NOMO-1 treated with DMSO at 0.1 percent for 48 hours (cell line): ENCODE measurements around the gene RNASEL.
"Not testable (repeated sequence)": the region's sequence is repeated elsewhere in the genome, so short reads cannot be mapped to it uniquely, and the experiment has no call there.

Experiments
- DNase-seq: peaks from one replicate; lab custom pipeline; 2025; ENCODE audit not compliant: unreplicated experiment; lab: John Stamatoyannopoulos, UW

The RNASEL gene

GRCh38 chr1:182565537-182565936 lies 23.5 kb downstream of the RNASEL start:
- no peak for DNase-seq

- DNase-seq = no peak
Measured at GRCh38 chr1:182564406-182565004, 24.6 kb downstream of the RNASEL start.

DNA sequence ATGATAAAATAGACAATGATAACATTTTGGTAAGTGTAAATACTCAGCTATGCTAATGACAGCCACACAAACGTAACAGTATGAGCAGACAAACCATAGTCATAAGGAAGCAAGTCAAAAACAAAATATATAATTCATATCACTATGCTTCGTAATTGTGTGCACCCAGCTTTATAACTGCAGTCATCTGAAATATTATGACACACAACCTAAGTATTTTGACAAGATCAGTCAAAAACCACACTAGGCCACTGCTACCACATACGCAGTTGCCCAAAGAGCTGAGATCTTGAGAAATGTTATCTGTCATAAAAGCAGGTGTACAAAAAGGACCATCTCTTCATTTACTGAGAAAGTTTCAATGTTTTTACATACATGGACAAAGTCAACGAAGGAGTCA lies 26.0 kb downstream of the RNASEL start:
- DNase-seq = no peak

DNA sequence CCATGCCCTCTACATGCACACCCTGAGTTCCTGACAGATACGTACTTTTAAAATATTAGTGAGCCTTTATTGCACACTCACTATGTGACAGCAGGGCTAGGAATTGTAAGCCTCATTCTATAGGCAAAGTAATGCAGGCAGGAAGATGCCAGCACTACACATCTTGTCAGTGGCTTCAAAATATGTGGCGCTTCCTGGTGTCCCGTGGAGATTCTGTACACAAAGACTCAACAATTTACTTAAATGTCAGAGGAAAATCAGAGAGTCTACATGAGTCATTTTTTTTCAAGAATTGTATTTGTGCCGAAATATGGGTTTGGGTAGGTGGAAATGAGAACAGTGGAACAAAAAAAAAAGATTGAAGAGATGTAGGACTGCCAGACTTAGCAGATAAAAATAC lies 27.6 kb downstream of the RNASEL start:
- DNase-seq = no peak

- DNase-seq = no peak
Measured at GRCh38 chr1:182560392-182560984, 28.6 kb downstream of the RNASEL start.

DNA sequence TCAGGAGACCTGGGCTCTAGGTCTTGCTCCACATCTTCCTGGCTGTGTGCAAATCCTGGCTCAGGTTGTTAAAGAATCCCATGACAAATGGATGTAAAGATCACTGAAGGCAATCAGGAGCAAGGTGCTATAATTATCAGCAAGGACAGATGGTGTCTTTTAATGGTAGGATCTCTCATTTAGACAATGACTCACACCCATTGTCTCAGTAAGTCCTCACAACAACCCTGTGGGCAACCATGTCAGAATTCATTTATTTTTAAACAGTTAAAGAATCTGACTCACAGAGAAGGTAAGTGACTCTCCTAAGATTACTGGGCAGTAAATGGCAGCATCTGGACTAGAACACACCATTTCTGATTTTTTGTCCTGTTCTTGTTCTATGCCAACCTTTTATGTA lies 32.8 kb downstream of the RNASEL start:
- DNase-seq = no peak

- no peak for DNase-seq
Measured at GRCh38 chr1:182555493-182555892, 33.6 kb downstream of the RNASEL start.

DNA sequence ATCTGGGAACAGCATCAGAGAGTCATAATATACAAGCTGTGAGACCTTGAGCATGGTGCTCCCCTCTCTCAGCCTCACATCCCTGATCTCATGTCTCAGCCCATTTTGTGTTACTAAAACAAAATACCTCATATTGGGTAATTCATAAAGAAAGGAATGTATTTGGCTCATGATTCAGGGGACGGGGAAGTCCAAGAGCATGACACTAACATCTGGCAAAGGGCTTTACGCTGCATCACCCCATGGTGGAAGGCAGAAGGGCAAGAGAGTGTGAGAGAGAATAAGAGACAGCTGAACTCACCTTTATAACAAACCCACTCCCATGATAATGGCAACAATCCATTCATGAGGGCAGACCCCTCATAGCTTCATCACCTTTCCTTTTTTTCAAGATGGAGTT lies 36.5 kb downstream of the RNASEL start:
- DNase-seq = no peak

- DNase-seq = no peak
Measured at GRCh38 chr1:182549811-182550210, 39.2 kb downstream of the RNASEL start.

GRCh38 chr1:182549346-182549745 lies 39.7 kb downstream of the RNASEL start:
- DNase-seq = no peak

- DNase-seq = no peak
Measured at GRCh38 chr1:182533896-182534295, 55.2 kb downstream of the RNASEL start.

DNA sequence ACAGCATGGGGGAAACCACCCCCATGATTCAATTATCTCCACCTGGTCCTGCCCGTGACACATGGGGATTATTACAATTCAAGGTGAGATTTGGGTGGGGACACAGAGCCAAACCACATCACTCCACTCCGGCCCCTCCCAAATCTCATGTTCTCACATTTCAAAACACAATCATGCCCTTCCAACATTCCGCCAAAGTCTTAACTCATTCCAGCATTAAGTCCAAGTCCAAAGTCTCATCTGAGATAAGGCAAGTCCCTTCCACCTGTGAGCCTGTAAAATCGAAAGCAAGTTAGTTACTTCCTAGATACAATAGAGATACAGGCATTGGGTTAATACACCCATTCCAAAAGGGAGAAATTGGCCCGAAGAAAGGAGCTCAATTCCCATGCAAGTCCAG lies 60.9 kb downstream of the RNASEL start:
- not testable (repeated sequence) for DNase-seq

DNA sequence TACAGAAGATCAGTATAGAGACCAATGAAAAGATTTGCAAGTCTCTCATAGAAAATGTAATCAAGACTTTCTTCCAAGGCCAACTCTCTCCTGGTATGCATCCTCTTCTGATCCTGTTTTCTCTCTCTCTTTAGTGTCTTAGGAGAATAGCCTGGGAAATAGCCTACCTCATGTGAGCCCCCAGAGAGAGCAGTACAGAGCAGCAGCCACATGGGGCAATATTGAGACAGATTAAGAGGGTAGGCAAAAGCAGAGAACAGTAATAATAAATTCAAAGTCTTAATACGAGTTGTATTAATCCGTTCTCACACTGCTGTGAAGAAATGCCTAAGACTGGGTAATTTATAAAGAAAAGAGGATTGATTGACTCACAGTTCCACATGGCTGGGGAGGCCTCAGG lies 61.4 kb downstream of the RNASEL start:
- no peak for DNase-seq

- no peak for DNase-seq
Measured at GRCh38 chr1:182525342-182525741, 63.7 kb downstream of the RNASEL start.
